HCT116 (cell line): ENCODE data around the gene TSSK6. TPM values are rescaled to one million over a fixed set of nuclear protein-coding genes. Genes with fewer than 3 reads are reported as not detected.

Experiments
- ATAC-seq: fragments of 200-7000 bp; cut with Tn5 transposase; 2 replicates; pipeline ENCODE4 v1.9.1; 2020; ENCODE audit warnings: mild to moderate bottlenecking, moderate library complexity
- BruUV-seq: library from RNA; stranded (reverse); fragments of 400-500 nt; replicated peaks from 2 replicates; lab custom pipeline; 2021; lab: Mats Ljungman, UMichigan
- CTCF ChIA-PET: fragments of 300-600 bp; sonication (Branson Sonifier 250); formaldehyde crosslinking; loops from one replicate; lab custom pipeline; 2021; ENCODE audit warnings: antibody characterized with exemption; lab: Charles Lee
- POLR2A ChIA-PET: fragments of 300-600, 350-600 bp; sonication (Branson Sonifier 250); formaldehyde crosslinking; loops from one replicate; lab custom pipeline; 2021; ENCODE audit warnings: antibody characterized with exemption; lab: Charles Lee
- RAD21 ChIA-PET, 2 experiments: fragments of 300-600 bp; sonication (Branson Sonifier 250); formaldehyde crosslinking; loops; one replicate each; lab custom pipeline; 2023; ENCODE audit warnings: low total read pairs in 2 of 2; ENCODE audit not compliant: uncharacterized antibody in 2 of 2, unreplicated experiment in 2 of 2, low non-redundant PET in 1 of 2; lab: Charles Lee
- DNase-seq: peaks from one replicate; pipeline ENCODE4 v3.0.0-alpha.2; 2010; ENCODE audit warnings: low read depth, low spot score
- H2AFZ ChIP-seq: fragments of 200-600 bp; shearing (Covaris generic), sonication (generic); 2 replicates; pipeline ENCODE4 v1.6.1; 2017; ENCODE audit warnings: low read depth, mixed run types, mixed read lengths, antibody characterized with exemption, low read length; ENCODE audit not compliant: poor library complexity, severe bottlenecking
- H3K27ac ChIP-seq: 2 replicates; pipeline ENCODE4 v1.5.1; 2012; ENCODE audit warnings: low read depth, low read length
- H3K27me3 ChIP-seq: fragments of 200-600 bp; sonication (generic); 2 replicates; pipeline ENCODE4 v1.6.1; 2016; ENCODE audit warnings: mixed run types, low read length, mixed read lengths; ENCODE audit not compliant: insufficient read depth
- H3K36me3 ChIP-seq, 2 experiments: fragments of 200-500 bp in 1 of 2; fragments of 200-600 bp in 1 of 2; sonication (Bioruptor generic) in 1 of 2; sonication (generic) in 1 of 2; 2 replicates each; pipeline versions ENCODE4 v1.5.1 to v1.6.1; 2014 to 2016; ENCODE audit warnings: low read length in 2 of 2, inconsistent platforms in 1 of 2, mixed read lengths in 1 of 2, mixed run types in 1 of 2; ENCODE audit not compliant: insufficient read depth in 2 of 2, control insufficient read depth in 1 of 2
- H3K4me1 ChIP-seq, 2 experiments: fragments of 200-600 bp in 1 of 2; sonication (generic) in 1 of 2; 2 replicates each; pipeline versions ENCODE4 v1.5.1 to v1.6.1; 2012 to 2017; ENCODE audit warnings: low read length in 2 of 2, inconsistent platforms in 1 of 2, mild to moderate bottlenecking in 1 of 2, mixed read lengths in 1 of 2, mixed run types in 1 of 2, moderate library complexity in 1 of 2; ENCODE audit not compliant: insufficient read depth in 2 of 2, control insufficient read depth in 1 of 2
- H3K4me2 ChIP-seq: fragments of 200-600 bp; sonication (generic); 2 replicates; pipeline ENCODE4 v1.6.1; 2017; ENCODE audit warnings: mixed run types, low read length, mixed read lengths
- H3K4me3 ChIP-seq, 2 experiments: fragments of 200-600 bp in 1 of 2; sonication (generic) in 1 of 2; replicated peaks in 1 of 2; 2 replicates each; pipeline ENCODE4 v1.5.1; 2011 to 2016; ENCODE audit warnings: low read length in 2 of 2, control low read depth in 1 of 2, low read depth in 1 of 2, mild to moderate bottlenecking in 1 of 2, mixed read lengths in 1 of 2, mixed run types in 1 of 2
- H3K79me2 ChIP-seq: fragments of 200-600 bp; sonication (generic); 2 replicates; pipeline ENCODE4 v1.6.1; 2017; ENCODE audit warnings: mild to moderate bottlenecking, mixed run types, low read length, moderate library complexity, mixed read lengths; ENCODE audit not compliant: insufficient read depth
- H3K9ac ChIP-seq: fragments of 200-600 bp; sonication (generic); 2 replicates; pipeline ENCODE4 v1.6.1; 2016; ENCODE audit warnings: low read length, mixed read lengths
- H3K9me2 ChIP-seq: fragments of 200-600 bp; sonication (generic), shearing (Covaris generic); 2 replicates; pipeline ENCODE4 v1.6.1; 2017; ENCODE audit warnings: mixed run types, mild to moderate bottlenecking, moderate library complexity; ENCODE audit not compliant: insufficient read depth
- H3K9me3 ChIP-seq, 2 experiments: fragments of 200-500 bp in 1 of 2; fragments of 200-600 bp in 1 of 2; sonication (Bioruptor generic) in 1 of 2; sonication (generic) in 1 of 2; 2 replicates each; pipeline ENCODE4 v1.6.1; 2014 to 2017; ENCODE audit warnings: low read length in 2 of 2, mixed read lengths in 2 of 2, inconsistent platforms in 1 of 2, low read depth in 1 of 2, mild to moderate bottlenecking in 1 of 2, mixed run types in 1 of 2, moderate library complexity in 1 of 2; ENCODE audit not compliant: control insufficient read depth in 1 of 2, insufficient read depth in 1 of 2
- H4K20me1 ChIP-seq: fragments of 200-600 bp; sonication (generic), shearing (Covaris generic); 2 replicates; pipeline ENCODE4 v1.6.1; 2017; ENCODE audit warnings: mixed run types, mild to moderate bottlenecking, moderate library complexity; ENCODE audit not compliant: insufficient read depth
- ATF3 ChIP-seq: IDR thresholded peaks from 2 replicates; pipeline ENCODE4 v1.6.1; 2012
- CBX3 ChIP-seq: IDR thresholded peaks from 2 replicates; pipeline ENCODE4 v1.6.1; 2012; ENCODE audit warnings: low read depth
- CEBPB ChIP-seq: IDR thresholded peaks from 2 replicates; pipeline ENCODE4 v1.6.1; 2012; ENCODE audit warnings: low read depth
- CTCF ChIP-seq, 3 experiments: fragments of 200-600 bp in 1 of 3; sonication (generic) in 1 of 3; IDR thresholded peaks in 2 of 3; conservative IDR thresholded peaks in 1 of 3; 2 replicates each; pipeline ENCODE4 v1.5.1; 2012 to 2017; ENCODE audit warnings: low read depth in 2 of 3, low read length in 2 of 3, antibody characterized with exemption in 1 of 3, borderline replicate concordance in 1 of 3, control low read depth in 1 of 3, mild to moderate bottlenecking in 1 of 3, mixed read lengths in 1 of 3, mixed run types in 1 of 3, moderate library complexity in 1 of 3; ENCODE audit not compliant: insufficient read depth in 1 of 3
- ELF1 ChIP-seq: IDR thresholded peaks from 2 replicates; pipeline ENCODE4 v1.6.1; 2012; ENCODE audit warnings: low read depth, borderline replicate concordance
- EZH2 ChIP-seq: fragments of 200-600 bp; sonication (generic); IDR thresholded peaks from 2 replicates; pipeline ENCODE4 v1.6.1; 2017; ENCODE audit warnings: antibody characterized with exemption, mixed run types
- JUND ChIP-seq: IDR thresholded peaks from 2 replicates; pipeline ENCODE4 v1.6.1; 2012
- POLR2A ChIP-seq: IDR thresholded peaks from 2 replicates; pipeline ENCODE4 v1.7.0; 2011; ENCODE audit warnings: borderline replicate concordance; ENCODE audit not compliant: insufficient read depth, insufficient read length; ENCODE audit errors: extremely low read depth
- POLR2AphosphoS5 ChIP-seq: IDR thresholded peaks from 2 replicates; pipeline ENCODE4 v1.6.1; 2011; ENCODE audit warnings: mild to moderate bottlenecking, low read depth, low read length, moderate library complexity
- RAD21 ChIP-seq: IDR thresholded peaks from 2 replicates; pipeline ENCODE4 v1.6.1; 2012; ENCODE audit warnings: low read depth, mild to moderate bottlenecking
- SIN3A ChIP-seq: IDR thresholded peaks from 2 replicates; pipeline ENCODE4 v1.6.1; 2012; ENCODE audit warnings: low read depth
- SRF ChIP-seq: IDR thresholded peaks from 2 replicates; pipeline ENCODE4 v1.6.1; 2012; ENCODE audit warnings: low read depth
- TCF7L2 ChIP-seq: IDR thresholded peaks from 2 replicates; pipeline ENCODE4 v1.7.0; 2011; ENCODE audit warnings: borderline replicate concordance, inconsistent platforms; ENCODE audit not compliant: insufficient read depth, insufficient read length; ENCODE audit errors: extremely low read depth
- YY1 ChIP-seq: IDR thresholded peaks from 2 replicates; pipeline ENCODE4 v1.6.1; 2011; ENCODE audit warnings: low read length, low read depth, moderate library complexity, mild to moderate bottlenecking; ENCODE audit not compliant: insufficient replicate concordance; ENCODE audit errors: extremely low read depth
- ZBTB33 ChIP-seq: IDR thresholded peaks from 2 replicates; pipeline ENCODE4 v1.6.1; 2011; ENCODE audit warnings: mild to moderate bottlenecking, low read length, moderate library complexity; ENCODE audit not compliant: insufficient replicate concordance; ENCODE audit errors: extremely low read depth
- ZFX ChIP-seq: fragments of 450-650 bp; IDR thresholded peaks from 2 replicates; pipeline ENCODE4 v1.6.1; 2017
- ZNF274 ChIP-seq: fragments of 200-500 bp; sonication (Bioruptor generic); IDR thresholded peaks from 2 replicates; pipeline ENCODE4 v1.6.1; 2014; ENCODE audit warnings: mild to moderate bottlenecking, low read depth, low read length, inconsistent platforms
- intact Hi-C: fragments of 100-400 bp; cut with micrococcal nuclease; formaldehyde crosslinking; loops from 2 replicates; pipeline ENCODE4 v1.10.0; 2022
- total RNA-seq: library from RNA; stranded (reverse); gene quantifications from one replicate; pipeline ENCODE4 v1.2.1, GENCODE V29; 2021; ENCODE audit not compliant: unreplicated experiment

The TSSK6 gene
- total RNA-seq, 1 experiment from 2014 or later: 4.1 TPM

DNA sequence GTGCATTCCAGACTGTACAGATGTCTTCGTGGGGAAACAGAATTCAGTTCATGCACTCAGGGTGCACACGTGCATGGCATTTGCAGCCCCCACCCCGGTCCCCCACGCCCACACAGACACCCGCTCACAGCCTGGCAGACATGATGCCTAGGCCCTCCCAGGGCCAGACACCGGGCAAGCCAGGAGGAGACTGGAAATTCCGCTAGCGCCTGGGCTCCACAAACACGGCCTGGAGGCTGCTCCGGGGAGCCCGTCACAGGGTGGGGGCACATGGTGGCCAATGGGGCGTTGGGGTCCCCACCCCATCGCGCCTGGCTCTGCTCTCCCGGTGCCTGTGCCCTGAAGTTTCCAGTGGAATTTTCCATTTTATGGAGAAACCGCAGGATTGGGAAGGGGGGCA, 26.3 kb upstream of the TSSK6 start:
- ChIA-PET POLR2A (interaction anchor here (0.6 to 1.3 kb wide), 6 partner anchors 11 to 1520 kb away, joined by 3 to 4 read pairs (median 3); partner anchors contain the start of gene ATP13A1), RAD21 (interaction anchor here in 1 of 2 experiments (0.6 to 1.0 kb wide), 3 partner anchors 9 to 25 kb away, joined by 3 to 4 read pairs (median 4); partner anchors contain the start of gene NDUFA13), CTCF (interaction anchor here (0.6 to 2.8 kb wide), 2 partner anchors 9 to 12 kb away, joined by 9 to 52 read pairs; no protein-coding TSS in a partner anchor)
- DNase-seq (no peak), ATAC-seq (no peak)
- Histone ChIP-seq H3K27ac (peak overlapping the region; percentile 35; the same call in 1 of the 2 replicates), H4K20me1 (no peaks in the 10 kb centered on the region), H3K36me3 (no peaks in the 10 kb centered on the region), H3K4me3 (no peak overlapping the region), H3K4me2 (peak overlapping the region; percentile 99), H3K4me1 (peaks cover 12 to 34% of the 10 kb centered on the region in 2 experiments), H3K9me2 (no peaks in the 10 kb centered on the region), H3K9ac (no peak overlapping the region), H2AFZ (no peak overlapping the region), H3K27me3 (no peaks in the 10 kb centered on the region), H3K9me3 (no peaks in the 10 kb centered on the region), H3K79me2 (no peaks in the 10 kb centered on the region)
- intact Hi-C loops: loop anchor here (10.0 kb wide), 1 partner anchor 233 kb away; no protein-coding TSS in a partner anchor
- BruUV-seq: no TSS peak
- TF ChIP-seq ELF1 (no peak), ZFX (no peak), EZH2 (no peak), TCF7L2 (no peak), SRF (no peak), ZBTB33 (no peak), JUND (no peak), CEBPB (no peak), RAD21 (no peak), CTCF (IDR thresholded peaks at IDR 0.05 in 2 of 3, conservative IDR thresholded peaks at IDR 0.05 in 1 of 3; ENCODE audit: borderline replicate concordance in 1 of 3, insufficient read depth in 1 of 3, low read depth in 2 of 3, low read length in 2 of 3) (no peak), ZNF274 (no peak), CBX3 (no peak), YY1 (no peak), POLR2A (no peak), SIN3A (no peak), ATF3 (no peak), POLR2AphosphoS5 (no peak)
